Fibroblast of the conjunctiva (primary cell): Measurements from ENCODE around the gene PLD3.
"Not testable (repeated sequence)": the region's sequence is repeated elsewhere in the genome, so short reads cannot be mapped to it uniquely, and the experiment has no call there.

ENCODE experiments used
- DNase-seq: peaks from one replicate; pipeline ENCODE4 v3.0.0-alpha.2; 2010; ENCODE audit warnings: low read depth

The PLD3 gene

DNA sequence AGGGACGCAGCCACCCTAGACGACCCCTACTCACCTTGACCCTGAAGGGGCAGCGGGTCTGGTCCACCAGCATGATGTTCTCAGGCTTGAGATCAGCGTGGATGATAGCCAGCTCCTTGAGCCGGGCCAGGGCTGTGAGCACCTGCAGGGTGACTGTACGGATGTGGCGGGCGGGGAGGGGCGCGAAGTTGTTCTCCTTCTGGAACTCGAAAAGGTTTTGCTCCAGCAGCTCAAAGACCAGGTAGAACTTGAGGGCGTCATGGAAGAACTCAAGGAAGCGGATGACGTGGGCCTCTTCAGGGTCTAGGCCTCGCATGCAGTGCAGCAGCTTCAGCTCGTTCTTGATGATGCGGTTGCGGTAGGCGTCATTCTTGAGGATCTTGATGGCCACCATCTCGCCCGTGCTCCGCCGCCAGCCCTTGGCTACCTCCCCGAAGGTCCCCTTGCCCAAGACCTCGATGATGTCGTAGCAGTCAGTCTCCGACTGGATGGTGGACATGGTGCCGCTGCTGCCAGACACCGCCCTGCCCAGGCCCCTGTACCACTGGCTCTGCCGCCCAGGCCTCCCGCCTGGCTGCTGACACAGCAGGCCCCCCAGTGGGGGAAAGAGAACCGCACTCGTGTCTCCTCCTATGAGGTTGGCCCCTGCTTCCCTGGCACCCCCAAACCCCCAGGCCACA is 41.0 kb downstream of the PLD3 start:
- DNase-seq, result no peak

DNA sequence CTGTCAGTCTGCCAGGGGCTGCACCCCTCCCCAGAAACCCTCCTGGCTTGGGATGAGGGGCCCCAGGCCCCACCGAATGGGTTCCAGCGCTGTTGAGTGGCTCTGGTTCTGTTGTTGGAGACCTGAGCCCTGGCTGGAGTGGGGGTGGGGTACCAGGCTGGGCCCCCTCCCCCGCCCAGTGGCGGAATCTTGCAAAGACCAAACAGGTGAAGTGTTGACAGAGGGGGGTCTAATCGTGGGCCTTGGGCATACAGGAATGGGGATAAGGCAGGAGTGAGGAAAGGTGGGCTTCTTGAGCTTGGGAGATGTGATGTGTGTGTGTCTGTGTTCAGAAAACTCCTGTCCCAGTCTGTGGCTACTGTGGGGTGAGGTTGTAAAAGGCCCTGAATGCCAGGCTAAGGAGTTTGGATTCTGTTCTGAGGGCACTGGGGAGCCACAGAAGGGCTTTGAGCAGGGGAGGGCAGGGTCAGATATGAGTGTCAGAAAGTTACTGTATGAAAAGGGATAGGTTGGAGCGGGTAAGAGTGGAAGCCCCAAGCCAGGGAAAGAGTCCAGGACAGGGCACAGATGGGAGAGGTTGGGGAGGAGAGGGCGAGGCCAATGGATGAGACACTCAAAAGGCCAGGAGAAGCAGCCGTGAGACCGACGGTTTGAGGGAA is 41.7 kb downstream of the PLD3 start, which contains the start of gene HIPK4:
Gene HIPK4 (minus strand): TSS at position 98 of the 659 bp plus-strand sequence. CDS start 279 bp downstream, outside the sequence.
- no peak for DNase-seq

DNA sequence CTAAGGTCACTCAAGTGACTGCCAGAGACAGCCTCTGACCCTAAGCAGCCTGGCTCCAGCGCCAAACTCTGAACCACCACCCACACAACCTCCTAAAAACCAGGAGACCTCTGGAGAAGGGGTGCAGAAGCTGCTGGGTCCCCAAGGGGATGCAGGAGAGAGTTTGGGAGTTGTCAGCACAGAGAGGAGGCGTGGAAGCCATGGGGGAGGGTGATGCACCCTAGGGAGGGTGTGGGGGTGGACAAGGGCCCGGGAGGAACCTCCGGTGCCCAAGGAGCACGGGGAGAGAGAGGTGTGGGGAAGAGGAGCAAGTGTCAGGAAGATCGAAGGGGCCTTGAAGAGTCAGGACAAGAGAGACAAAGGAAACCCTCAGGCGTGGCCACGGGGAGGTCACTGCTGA is 43.6 kb downstream of the PLD3 start:
- no peak for DNase-seq

DNA sequence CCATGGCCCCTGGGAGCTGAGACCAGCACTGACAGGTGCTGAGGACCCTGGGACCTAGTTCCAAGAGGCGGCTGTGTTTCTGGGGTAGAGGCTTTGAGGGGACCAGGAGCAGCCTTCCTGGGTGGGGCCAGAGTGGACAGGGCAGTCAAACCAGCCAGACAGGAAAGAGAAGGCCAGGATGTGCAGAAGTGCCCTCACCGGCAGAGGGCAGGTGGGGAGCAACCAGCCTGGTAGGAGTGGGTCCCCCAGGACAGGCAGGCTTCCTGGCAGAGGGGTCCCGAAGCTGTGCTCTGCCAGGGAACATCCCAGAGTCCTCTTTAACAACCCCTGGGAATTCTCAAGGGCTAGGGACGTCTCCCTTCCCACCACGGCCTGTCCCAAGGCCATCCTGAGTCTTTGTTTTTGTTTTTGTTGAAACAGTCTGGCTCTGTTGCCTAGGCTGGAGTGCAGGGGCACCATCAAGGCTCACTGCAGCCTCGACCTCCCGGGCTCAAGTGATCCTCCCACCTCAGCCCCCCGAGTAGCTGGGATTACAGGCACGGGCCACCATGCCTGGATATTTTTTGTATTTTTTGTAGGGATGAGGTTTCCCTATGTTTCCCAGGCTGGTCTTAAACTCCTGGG is 44.5 kb downstream of the PLD3 start:
- no peak for DNase-seq

DNA sequence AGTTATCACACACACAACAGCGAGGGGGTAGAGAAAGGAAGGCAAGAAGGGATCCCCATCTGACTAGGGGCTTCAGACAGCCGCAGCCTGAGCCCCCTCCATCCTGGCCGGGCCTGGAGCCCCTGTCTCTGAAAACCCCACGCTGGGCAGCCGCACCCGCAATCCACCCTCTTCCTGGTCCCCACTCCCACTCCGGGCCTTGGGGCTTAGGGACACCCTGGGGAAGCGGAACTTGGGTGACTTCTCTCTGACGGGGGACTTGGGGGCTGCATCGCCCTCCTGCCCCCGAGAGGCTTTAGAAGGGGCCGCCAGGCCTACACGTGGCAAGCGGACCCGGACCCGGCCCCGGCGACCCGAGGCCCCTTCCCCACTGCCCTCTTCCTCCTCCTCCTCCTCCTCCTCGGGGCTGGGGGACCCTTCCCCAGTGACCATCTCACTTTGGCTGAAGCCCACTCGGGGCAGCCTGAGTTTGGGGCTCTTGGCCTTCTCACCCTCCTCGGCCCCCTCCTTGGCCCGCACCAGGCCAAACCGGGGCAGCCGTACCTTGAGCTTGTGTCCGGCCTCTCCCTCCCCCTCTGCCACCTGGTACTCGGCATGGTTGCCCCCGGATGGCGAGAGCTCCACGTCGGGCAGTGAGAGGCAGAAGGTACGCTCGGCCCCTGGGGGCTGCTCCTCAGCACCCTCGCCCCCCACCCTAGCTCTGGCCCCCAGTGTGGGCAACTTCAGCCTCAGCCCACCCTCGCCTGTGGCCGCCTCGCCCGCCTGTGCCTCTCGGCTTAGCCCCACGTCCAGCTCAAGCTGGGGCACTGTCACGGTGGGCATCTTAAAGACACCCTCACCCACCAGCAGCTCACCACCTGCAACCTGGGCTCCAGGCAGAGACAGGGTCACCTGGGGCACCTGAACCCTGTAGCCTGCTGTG is 45.7 kb downstream of the PLD3 start:
- no peak for DNase-seq

DNA sequence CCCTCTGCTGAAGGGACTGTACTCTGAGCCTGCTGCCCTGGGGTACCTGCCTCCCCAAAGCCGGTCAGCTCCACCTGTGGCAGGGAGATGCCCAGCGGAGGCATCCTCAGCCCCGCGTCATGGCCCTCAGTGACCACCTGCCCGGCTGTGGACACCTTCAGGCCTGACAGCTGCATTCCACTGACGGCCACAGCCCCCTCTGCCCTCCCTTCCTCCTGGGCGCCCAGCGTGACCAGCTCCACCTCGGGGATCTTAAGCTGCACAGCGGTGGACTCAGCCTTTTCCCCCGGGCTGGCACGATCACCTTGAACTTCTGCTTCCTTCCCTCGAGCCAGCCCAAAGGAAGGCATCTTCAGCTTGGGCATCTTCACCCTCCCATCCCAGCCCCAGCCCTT is 46.3 kb downstream of the PLD3 start:
- DNase-seq, result no peak

DNA sequence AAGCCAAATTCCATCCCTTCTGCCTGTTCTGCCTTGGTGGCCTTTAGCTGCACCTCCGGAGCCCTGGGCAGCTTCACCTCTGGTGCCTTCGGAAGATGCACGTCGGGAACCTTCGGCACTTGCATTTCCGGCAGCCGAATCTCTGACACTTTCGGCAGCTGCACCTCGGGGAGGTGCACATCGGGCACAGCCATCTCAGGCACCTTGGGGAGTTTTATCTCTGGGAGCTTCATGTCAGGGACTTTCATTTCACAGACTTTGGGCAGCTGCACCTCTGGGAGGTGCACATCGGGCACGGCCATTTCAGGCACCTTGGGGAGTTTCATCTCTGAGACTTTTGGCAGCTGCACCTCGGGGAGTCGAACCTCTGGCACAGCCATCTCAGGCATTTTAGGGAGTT is 47.5 kb downstream of the PLD3 start:
- no peak for DNase-seq

DNA sequence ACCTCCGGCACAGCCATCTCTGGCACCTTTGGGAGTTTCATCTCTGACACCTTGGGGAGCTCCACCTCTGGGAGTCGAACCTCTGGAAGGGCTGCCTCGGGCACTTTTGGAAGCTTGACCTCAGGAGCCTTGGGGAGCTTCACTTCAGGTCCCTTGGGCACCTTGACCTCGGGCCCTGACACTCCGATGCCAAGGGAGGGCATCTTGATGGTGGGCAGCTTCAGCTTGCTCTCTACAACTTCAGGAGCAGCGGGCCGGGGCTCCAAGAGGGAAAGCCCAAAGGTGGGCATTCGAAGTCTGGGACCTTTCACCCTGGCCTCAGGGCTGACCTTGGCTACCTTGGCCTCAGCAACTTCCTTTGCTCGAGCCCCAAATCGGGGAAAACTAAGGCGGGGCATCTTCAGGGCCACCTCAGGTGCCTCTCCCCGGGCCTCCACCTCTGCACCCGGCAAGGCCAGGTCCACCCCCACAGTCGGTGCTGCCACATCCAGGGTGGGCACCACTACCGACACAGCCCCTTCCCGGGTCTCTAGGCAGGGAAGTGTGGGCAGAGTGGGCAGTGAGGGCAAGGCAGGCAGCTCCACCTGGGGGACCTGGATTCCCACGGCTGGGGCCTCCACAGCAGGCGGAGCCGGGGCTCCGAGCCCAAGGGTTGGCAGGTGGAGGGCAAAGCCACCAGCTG is 48.5 kb downstream of the PLD3 start:
- no peak for DNase-seq

DNA sequence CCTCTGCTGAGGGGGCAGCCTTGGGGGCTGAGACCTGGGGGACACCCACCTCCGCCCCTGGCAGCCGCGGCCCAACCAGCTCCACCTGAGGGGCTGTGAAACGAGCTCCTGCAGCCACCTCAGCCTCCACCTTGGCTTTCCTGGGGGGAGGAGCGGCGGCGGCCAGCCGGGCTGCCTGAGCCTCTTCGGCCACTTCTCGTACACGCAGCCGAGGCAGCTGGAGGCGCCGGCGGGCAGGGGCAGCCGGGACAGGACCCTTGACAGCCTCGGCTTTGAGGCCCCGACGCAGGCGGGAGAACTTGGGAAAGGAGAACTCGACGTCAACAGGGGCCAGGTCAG is 49.0 kb downstream of the PLD3 start:
- DNase-seq, result no peak

DNA sequence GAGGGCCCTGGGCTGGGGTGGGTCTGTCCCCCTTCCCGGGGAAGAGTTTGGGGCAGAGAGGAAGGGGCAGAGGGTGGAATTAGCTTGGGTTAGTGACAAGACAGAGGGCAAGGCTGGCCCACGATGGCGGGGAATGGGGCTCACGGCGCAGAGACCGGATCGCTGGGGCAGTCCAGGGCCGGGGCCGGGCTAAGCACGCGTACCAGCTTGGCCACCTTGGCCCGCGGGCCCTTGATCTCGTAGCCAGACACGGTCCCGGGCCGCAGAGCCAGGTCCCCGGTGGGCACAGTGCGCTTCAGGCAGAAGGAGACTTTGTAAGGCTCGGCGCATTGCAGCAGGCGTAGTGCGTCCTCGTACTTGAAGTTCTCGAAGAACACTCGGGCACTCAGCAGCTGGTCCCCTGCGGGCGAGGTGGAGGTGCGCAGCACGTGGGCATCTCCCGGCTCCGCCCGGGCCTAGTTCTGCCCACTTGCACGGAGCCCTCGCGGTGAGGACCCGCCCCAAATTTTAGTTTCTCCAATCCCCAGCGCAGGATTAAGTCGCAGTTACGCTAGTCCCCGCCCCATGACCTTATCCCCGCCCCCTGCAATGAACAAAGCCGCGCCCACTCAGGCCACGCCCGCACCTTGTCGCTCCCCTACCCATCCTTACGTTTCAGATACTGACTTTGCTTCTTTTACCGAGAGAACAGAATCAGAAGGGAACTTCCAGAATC is 50.1 kb downstream of the PLD3 start:
- DNase-seq, result no peak

DNA sequence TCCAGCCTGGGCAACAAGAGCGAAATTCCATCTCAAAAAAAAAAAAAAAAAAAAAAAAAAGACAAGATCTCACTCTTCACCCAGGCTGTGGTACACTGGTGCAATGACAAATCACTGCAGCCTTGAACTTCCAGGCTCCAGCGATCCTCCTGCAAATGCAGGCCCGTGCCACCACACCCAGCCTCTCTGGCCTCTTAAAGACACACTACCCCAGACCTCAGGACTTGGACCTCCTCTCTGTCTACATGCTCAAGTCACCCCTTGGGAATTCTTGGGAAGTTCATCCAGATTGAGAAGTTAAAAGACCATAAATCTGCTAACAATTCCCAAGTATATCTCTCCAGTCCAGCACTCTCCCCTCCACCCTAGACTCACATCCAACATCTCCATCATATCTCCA is 52.1 kb downstream of the PLD3 start:
- DNase-seq, result no peak

DNA sequence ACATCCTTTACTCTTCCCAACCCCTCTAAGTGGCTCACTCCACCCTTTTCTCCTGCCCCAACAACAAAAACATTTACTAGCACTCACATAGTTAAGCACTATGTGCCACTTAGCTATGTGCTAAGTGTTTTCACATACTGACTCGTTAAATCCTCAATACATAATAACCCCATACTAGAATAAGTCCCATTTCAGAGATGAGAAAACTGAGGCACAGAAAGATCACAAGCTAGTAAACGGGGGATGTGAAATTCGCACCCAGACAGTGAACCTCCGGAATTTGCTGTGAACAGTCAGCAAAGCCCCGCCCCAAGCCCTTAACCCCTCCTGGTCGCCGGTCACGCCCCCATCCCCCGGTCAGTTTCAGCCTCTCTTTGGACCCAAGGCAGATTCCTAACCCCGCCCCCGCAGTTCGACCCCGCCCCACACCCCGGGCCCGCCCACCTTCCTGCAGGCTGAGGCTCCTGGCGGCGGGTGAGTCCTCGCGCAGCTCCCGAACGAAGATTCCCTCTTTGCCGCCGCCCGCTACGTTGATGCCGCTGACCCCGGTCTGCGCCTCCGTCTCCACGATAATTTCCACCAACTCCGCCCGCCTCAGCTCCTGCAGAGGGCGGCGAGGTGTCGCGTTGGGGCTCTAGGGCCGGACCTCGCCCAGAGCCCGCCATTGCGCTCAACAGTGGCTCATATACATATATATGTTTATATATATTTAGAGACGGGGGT is 54.9 kb downstream of the PLD3 start:
- DNase-seq, result peak; percentile 78

DNA sequence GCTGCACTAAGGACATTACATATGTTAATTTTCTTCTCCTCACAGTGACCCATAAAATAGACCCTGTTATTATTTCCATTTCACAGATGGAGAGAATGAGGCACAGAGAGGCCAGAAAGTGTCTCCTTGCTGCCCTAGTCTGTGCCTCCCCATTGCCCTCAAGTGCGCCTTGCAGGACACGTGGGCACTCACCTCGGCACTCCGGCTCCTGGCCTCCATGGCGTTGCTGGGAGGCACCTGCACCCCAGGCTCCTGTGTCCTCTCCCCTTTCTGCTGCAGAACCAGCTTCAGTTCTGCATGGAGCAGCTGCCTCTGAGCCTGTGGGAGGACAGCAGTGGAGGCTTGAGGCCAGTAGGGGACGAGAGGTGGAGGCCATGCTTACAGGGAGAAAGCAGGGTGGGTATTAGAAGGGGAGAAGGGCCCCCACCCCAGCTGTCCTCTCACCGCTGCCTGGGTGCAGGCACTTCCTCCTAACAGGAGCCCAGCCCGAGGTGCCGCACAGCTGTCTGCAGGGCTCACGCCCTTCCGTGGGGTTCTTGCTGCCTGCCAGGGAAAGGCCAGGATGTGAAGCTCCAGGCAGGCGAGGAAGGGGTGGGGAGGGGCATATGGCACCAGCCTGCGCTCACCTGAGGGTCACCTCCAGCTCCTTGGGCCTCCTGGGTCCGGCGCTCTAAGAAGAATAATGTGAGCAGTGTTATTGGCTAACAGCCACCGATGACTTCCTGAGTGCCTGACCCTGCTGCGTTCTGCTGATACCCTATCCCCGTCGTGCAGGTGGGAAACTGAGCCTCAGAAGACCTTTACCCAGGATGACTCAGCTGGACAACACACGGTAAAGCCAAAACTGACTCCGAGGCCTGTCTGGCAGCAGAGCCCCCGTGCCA is 59.5 kb downstream of the PLD3 start:
- DNase-seq, result no peak

DNA sequence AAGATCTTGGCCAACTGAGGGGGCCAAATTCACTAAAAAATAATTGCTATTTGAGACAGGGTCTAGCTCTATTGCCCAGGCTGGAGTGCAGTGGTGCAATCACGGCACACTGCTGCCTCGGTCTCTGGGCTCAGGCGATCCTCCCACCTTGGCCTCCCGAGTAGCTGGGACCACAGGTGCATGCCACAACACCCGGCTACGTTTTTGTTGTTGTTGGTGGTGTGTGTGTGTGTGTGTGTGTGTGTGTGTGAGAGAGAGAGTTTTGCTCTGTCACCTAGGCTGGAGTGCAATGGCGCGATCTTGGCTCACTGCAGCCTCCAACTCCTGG is 60.1 kb downstream of the PLD3 start:
- DNase-seq, result not testable (repeated sequence)

DNA sequence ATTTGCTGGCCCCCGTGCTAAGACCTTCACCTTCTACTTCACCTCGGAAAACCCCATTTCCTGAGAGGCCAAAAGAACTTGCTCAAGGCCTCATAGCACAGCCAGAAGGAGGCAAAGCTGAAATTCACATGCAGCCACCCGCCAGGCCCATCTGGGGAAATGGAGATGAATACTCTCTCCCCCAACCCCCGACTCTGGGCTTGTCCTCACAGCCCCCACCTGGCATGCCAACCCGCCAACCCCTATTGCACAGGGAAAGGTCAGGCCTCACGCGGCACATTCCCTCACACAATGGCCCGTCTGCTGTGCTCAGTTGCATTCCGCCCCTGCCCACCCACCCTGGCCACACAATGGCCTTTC is 61.5 kb downstream of the PLD3 start:
- no peak for DNase-seq

DNA sequence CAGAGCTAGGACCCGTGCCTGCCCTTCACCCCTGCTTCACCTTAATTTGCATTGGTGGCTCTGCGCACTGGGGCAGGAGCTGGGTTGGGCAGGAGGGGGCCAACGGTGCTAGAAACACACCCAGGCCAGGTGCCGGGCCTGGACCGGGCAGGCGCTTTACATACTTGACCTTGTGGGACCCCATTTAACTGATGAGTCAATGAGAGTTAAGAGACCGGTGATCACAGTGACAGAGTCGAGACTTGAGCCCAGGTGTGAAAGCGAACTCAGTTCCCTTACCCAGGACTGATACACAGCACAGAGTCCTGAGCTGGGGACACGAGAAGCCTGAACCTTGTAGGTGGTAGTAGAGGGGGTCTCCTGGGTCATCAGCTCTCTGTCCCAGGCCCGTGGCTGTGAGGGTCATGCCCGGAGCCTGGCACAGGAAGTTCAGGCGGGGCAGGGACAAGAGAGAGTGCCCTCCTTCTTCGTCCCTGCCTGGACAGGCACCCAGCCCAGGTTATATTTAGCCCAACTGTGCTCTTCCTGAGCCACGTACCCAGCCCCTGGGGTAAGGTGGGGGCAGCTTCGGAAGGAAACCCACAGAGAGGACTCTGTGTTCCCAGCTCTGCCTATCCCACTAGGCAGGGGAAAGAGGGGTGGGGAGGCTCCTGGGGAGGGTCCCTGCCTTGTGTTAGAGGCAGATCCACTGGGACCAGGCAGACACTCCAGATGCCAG is 62.8 kb downstream of the PLD3 start:
- no peak for DNase-seq

DNA sequence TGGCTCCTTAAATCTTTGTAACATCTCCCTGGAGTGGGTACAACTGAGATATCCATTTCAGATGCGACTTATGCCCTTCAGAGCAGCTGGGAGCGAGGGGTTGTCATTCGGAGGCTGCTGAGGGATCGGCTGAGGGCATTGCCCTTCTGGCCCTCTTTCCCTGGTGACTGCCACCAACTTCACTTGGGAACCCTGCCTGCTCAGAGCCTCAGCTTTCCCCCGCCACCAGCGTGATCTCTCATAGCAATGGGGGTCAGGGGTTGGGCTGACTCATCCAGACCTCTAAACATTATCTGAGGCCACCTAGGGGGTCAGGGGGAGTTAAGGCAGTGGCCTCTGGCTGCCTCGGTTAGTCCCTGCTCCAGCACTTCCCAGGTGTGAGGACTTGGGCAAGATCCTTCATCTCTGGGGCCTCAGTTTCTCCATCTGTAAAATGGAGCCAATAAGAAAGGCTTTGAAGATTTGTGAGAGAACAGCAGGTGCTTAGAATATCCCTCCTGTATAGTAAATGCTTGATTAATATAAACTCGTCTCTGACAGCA is 63.5 kb downstream of the PLD3 start:
- no peak for DNase-seq

DNA sequence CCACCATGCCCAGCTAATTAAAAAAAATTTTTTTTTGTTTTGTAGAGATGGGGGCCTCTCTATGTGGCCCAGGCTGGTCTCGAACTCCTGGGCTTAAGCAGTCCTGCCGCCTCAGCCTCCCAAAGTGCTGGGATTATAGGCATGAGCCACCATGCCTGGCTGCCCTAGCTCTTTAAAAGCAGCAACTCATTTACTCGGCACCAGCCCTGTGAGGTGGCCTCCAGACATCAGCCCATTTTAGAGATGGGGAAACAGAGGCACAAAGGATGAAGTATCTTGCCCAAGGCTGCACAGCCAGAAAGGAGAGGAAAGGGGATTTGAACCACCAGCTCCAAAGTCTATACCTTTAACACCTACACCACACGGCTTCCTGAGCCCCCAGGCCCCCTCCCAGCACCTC is 64.4 kb downstream of the PLD3 start:
- no peak for DNase-seq

DNA sequence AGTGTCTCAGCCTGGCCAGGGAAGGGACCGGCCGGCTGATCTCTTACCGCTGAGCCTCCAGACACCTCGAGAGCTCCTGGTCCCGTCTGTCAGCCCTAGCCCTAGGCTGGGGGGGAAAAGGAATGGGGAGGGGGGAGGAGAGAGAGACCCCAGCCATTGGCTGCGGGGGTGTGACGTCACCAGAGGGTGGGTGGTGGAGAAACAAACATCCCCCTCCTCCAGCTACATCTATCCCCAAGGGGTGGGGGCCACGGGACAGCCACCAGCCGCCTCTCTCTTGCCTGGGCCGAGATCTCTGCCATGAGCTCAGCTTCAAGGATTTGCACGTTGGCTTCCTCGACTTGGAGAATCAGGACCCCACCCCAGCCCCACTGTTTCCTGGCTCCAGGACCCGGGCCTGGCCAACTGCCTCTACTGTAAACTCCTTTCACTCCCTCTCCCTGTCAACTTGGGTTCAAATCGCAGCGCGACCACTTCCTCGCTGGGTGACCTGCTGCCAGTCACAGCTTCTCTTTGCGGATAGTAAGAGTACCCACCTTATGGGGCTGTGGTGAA is 64.9 kb downstream of the PLD3 start, which contains the start of gene PRX:
Gene PRX (minus strand): TSS at position 88 of the 555 bp plus-strand sequence. CDS start 5,446 bp downstream, outside the sequence.
- DNase-seq, result no peak
